Gastrocnemius medialis (tissue), 4 donors: ENCODE results near the gene HOXC6. TPM values are rescaled to one million over a fixed set of nuclear protein-coding genes. Genes with fewer than 3 reads are reported as not detected.

ENCODE experiments used
- ATAC-seq, 2 donors: fragments of 150-250 bp; one replicate each; pipeline ENCODE4 v1.9.1; 2016
- DNase-seq, 2 donors: peaks; one replicate each; pipeline ENCODE4 v3.0.0-alpha.2; 2019
- H3K27ac ChIP-seq, 4 donors: fragments of 200-600 bp; sonication (generic); 1 replicate in 1 of 4; 2 replicates in 3 of 4; pipeline ENCODE4 v1.5.1; 2016 to 2018; ENCODE audit warnings: mild to moderate bottlenecking in 2 of 4, moderate library complexity in 1 of 4
- H3K27me3 ChIP-seq, 3 donors: fragments of 200-600 bp; sonication (generic) in 2 of 3; 1 replicate in 1 of 3; 2 replicates in 2 of 3; pipeline versions ENCODE4 v1.5.1 to v1.6.0; 2016 to 2019; ENCODE audit warnings: mild to moderate bottlenecking in 1 of 3, moderate library complexity in 1 of 3
- H3K36me3 ChIP-seq, 2 donors: fragments of 200-600 bp; sonication (generic) in 1 of 2; one replicate each; pipeline ENCODE4 v1.5.1; 2017 to 2018
- H3K4me1 ChIP-seq, 2 donors: fragments of 200-600 bp; sonication (generic) in 1 of 2; one replicate each; pipeline ENCODE4 v1.5.1; 2016 to 2017; ENCODE audit warnings: mild to moderate bottlenecking in 2 of 2
- H3K4me3 ChIP-seq, 4 donors: fragments of 200-600 bp; sonication (generic) in 3 of 4; 1 replicate in 1 of 4; 2 replicates in 3 of 4; pipeline ENCODE4 v1.5.1; 2016 to 2019; ENCODE audit warnings: mild to moderate bottlenecking in 2 of 4
- H3K9me3 ChIP-seq, 3 donors: fragments of 200-600 bp; sonication (generic) in 2 of 3; 1 replicate in 1 of 3; 2 replicates in 2 of 3; pipeline ENCODE4 v1.5.1; 2016 to 2019
- POLR2A ChIP-seq, 2 donors: fragments of 450-650 bp; IDR thresholded peaks; one replicate each; pipeline ENCODE4 v1.6.1; 2017; ENCODE audit warnings: antibody characterized with exemption in 2 of 2, mild to moderate bottlenecking in 2 of 2, moderate library complexity in 2 of 2
- in situ Hi-C, 4 donors: fragments of 200-750 bp; cut with MboI; loops; one replicate each; pipeline versions ENCODE4 v1.15.0 to v1.8.0; 2017; ENCODE audit warnings: low sequenced_read_pairs in 4 of 4
- intact Hi-C: fragments of 100-400 bp; cut with DNase I; formaldehyde crosslinking; loops from one replicate; pipeline ENCODE4 v1.15.1; 2023; ENCODE audit warnings: low total_unique reads
- total RNA-seq, 4 donors: library from RNA; depleted of rRNA; stranded (reverse); fragments of >200 nt; gene quantifications; one replicate each; pipeline versions ENCODE4 v1.1.0 to v1.2.3, GENCODE V29; 2016
- TF ChIP-seq, protein P1 (sequence below), 5 experiments: fragments of 450-650 bp in 3 of 5; fragments of 200-600 bp in 2 of 5; sonication (generic) in 2 of 5; IDR thresholded peaks in 4 of 5; conservative IDR thresholded peaks in 1 of 5; 1 replicate in 4 of 5; 2 replicates in 1 of 5; pipeline ENCODE4 v1.5.1; 2016 to 2019; ENCODE audit warnings: antibody characterized with exemption in 5 of 5, mild to moderate bottlenecking in 3 of 5, moderate library complexity in 3 of 5

HOXC6 gene
- total RNA-seq, 4 donors from 2014 or later, result 1.0 to 4.7 (median 3.8) TPM

DNA sequence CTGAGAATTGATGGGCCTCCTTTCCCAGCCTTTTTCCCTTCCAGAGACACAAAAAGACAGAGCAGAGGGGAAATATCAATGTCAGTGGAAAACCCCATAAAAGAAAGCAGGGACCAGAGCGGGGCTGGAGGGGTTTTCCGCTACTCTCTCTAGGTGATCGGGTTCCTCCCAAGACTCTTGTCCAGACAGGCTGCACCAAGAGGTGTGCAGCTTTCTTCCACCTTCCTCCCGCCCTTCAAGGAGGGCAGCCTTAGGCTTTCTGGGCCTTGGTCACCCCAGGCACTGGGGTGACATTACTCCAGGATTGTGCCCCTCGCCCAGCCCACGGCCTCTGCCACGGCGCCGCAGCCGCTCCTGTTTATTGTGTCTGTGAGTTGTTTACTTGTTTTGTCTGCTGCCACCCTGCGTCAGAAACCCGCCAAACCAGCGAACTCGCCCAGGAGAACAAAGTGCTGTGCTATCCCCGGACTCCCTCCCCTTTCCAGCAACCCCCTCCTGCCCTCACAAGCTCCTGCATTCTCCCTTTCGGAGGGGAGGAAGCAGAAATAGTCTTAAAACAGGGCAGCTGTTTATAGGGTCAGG, 6.7 kb upstream of the HOXC6 start:
- Histone ChIP-seq H3K36me3 (no peaks in the 10 kb centered on the region), H3K4me1 (peaks cover 67 to 78% of the 10 kb centered on the region in 2 donors), H3K27me3 (no peaks in the 10 kb centered on the region), H3K4me3 (peak overlapping the region; percentile 62 to 70 (median 68)), H3K27ac (peak overlapping the region; percentile 94 to 100 (median 98)), H3K9me3 (no peaks in the 10 kb centered on the region)
- TF ChIP-seq POLR2A (IDR thresholded peaks at IDR 0.05), result peak in 1 of 2 donors; percentile 71
- TF ChIP-seq, protein P1, sequence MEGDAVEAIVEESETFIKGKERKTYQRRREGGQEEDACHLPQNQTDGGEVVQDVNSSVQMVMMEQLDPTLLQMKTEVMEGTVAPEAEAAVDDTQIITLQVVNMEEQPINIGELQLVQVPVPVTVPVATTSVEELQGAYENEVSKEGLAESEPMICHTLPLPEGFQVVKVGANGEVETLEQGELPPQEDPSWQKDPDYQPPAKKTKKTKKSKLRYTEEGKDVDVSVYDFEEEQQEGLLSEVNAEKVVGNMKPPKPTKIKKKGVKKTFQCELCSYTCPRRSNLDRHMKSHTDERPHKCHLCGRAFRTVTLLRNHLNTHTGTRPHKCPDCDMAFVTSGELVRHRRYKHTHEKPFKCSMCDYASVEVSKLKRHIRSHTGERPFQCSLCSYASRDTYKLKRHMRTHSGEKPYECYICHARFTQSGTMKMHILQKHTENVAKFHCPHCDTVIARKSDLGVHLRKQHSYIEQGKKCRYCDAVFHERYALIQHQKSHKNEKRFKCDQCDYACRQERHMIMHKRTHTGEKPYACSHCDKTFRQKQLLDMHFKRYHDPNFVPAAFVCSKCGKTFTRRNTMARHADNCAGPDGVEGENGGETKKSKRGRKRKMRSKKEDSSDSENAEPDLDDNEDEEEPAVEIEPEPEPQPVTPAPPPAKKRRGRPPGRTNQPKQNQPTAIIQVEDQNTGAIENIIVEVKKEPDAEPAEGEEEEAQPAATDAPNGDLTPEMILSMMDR (IDR thresholded peaks at IDR 0.05 in 4 of 5, conservative IDR thresholded peaks at IDR 0.05 in 1 of 5), result peak; percentile 44 to 62 (median 56)
- in situ Hi-C loops (loop anchor here in 2 of 4 donors (10.0 to 25.0 kb wide), 2 partner anchors 173 to 341 kb away; partner anchors contain the start of gene GPR84 (in 2 of the 2)), intact Hi-C loops (loop anchor here (1.0 kb wide), 1 partner anchor 15 kb away; no protein-coding TSS in a partner anchor)
- peak; percentile 23 to 30 for ATAC-seq
- peak; percentile 78 to 83 for DNase-seq

DNA sequence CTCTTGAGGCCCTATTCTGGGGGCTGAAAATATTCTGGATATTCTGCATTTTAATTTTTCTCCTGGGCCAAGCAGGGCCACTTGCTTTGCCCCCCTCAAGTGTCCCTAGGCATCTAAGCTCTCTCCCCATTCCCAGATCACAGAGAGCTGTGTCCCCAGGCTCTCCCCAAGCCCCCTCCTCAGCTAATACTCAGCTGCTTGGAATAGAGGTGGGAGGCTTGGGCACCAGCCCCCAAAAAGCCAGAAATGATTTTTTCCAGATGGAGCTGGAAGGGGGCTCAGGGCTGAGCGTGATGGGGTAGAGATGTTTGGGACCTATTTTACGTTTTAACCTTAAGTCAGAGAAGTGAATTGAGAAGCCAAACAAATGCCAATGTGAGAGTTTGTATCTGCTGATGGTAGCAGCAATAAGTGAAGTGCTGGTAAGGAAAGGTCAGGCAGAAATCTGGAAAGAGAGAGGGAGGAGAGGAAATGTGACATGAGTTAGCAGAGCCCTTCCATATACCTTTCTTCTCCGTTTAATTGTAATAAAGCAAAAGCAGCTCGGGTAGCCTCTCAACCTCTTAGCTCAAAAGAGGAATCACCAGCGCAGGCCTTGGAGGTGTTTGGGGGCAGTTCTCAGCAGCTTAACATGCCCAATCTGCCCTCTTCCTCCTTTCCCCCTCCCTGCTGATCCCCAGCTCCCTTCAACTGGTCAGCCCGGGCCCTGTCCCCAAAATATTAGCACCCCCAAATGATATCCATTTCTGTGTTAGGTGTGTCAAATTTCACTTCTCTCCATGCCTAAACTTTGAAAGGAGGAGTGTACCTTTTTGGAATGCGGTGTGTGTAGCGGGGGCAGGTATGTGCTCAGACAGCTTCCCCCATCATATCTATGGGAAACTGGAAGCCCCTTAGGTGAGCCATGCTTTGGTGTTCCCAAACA, 5.0 kb upstream of the HOXC6 start:
- DNase-seq (no peak), ATAC-seq (no peak)
- TF ChIP-seq POLR2A (IDR thresholded peaks at IDR 0.05), result no peak
- TF ChIP-seq, protein P1 (IDR thresholded peaks at IDR 0.05 in 4 of 5, conservative IDR thresholded peaks at IDR 0.05 in 1 of 5), result no peak
- peaks cover 76 to 94% of the 10 kb centered on the region in 2 donors for H3K4me1 ChIP-seq
- no peaks in the 10 kb centered on the region for H3K9me3 ChIP-seq
- no peaks in the 10 kb centered on the region for H3K36me3 ChIP-seq
- peak overlapping the region; percentile 94 to 100 (median 98) for H3K27ac ChIP-seq
- intact Hi-C loops, result no loop called here
- H3K27me3 ChIP-seq, result no peaks in the 10 kb centered on the region
- peak overlapping the region; percentile 59 to 66 (median 62) for H3K4me3 ChIP-seq
- in situ Hi-C loops, result loop anchor here in 2 of 4 donors (10.0 to 25.0 kb wide), 2 partner anchors 172 to 339 kb away; partner anchors contain the start of gene GPR84 (in 2 of the 2)

DNA sequence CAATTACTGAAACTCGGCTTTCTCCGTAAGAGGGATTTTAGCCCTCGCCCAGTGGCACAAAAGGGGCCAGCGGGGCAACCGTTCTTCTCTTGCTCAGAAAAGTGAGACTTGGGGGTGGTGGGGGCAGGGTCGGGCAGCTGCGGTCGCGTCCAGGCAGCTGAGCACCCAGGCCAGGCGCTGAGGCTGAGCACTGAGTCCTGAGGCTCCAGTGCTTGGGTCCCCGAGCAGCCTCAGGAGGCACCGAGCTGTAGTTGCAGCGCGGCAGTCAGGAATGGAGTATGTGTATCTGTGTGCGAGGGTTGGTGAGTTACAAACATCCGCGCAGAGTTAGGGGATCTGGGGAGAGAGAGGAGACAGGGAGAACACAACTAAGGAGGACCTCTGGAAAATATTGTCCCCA, 4.1 kb upstream of the HOXC6 start:
- intact Hi-C loops, result no loop called here
- in situ Hi-C loops, result loop anchor here in 2 of 4 donors (10.0 to 25.0 kb wide), 2 partner anchors 171 to 338 kb away; partner anchors contain the start of gene GPR84 (in 2 of the 2)
- Histone ChIP-seq H3K36me3 (no peaks in the 10 kb centered on the region), H3K4me1 (peaks cover 76 to 92% of the 10 kb centered on the region in 2 donors), H3K27me3 (no peaks in the 10 kb centered on the region), H3K27ac (peak overlapping the region; percentile 94 to 100 (median 98)), H3K9me3 (no peaks in the 10 kb centered on the region), H3K4me3 (peak overlapping the region; percentile 59 to 66 (median 62))
- ATAC-seq, result peak in 1 of 2 donors; percentile 10
- no peak for DNase-seq
- TF ChIP-seq POLR2A (IDR thresholded peaks at IDR 0.05), result no peak
- TF ChIP-seq, protein P1 (IDR thresholded peaks at IDR 0.05 in 4 of 5, conservative IDR thresholded peaks at IDR 0.05 in 1 of 5), result no peak

DNA sequence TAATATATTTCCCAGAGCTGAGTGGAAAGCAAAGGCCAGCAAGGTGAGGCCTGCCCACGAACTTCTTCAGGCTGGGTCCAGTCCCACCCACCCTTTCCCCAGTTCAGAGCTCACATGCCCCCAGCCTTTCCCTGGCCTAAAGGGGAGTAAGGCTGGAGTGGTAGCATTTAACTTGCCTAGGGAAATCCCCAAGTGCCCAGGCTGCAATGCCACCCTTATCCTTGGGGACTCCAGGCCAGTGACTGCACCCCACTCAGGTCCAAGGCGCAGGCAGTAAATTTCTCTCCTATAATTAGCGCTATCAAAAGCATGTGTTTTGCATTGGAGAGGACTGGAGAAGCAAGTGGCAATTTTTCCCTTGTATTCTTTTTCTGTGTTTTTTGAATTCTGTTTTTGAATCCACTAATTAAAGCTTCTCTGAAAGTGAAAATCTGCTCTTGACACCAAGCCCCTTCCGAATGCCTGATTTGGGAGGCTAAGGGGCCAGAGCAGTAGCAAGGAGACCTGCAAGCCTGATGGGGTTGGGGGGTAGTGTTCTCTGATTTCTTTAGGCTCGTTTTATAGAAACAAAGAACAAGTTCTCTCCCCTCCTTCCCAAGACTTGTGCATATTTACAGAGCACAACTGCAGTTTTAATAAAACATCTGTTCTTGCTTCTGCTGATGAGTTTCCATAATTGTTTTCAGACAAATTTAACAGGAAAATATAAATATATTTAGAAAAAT, 3.5 kb upstream of the HOXC6 start:
- peak overlapping the region; percentile 59 to 66 (median 62) for H3K4me3 ChIP-seq
- no peak for TF ChIP-seq POLR2A (IDR thresholded peaks at IDR 0.05)
- TF ChIP-seq, protein P1 (IDR thresholded peaks at IDR 0.05 in 4 of 5, conservative IDR thresholded peaks at IDR 0.05 in 1 of 5), result no peak
- H3K9me3 ChIP-seq, result no peaks in the 10 kb centered on the region
- H3K36me3 ChIP-seq, result no peaks in the 10 kb centered on the region
- DNase-seq, result no peak
- H3K4me1 ChIP-seq, result peaks cover 69 to 87% of the 10 kb centered on the region in 2 donors
- H3K27me3 ChIP-seq, result no peaks in the 10 kb centered on the region
- intact Hi-C loops (no loop called here), in situ Hi-C loops (loop anchor here in 3 of 4 donors (5.0 to 25.0 kb wide), 3 partner anchors 170 to 338 kb away; partner anchors contain the start of gene GPR84 (in 2 of the 3))
- H3K27ac ChIP-seq, result peak overlapping the region; percentile 94 to 100 (median 98)
- no peak for ATAC-seq
